ENCODE measurements around the gene HPCAL1. TPM values are rescaled to one million over a fixed set of nuclear protein-coding genes. Genes with fewer than 3 reads are reported as not detected.

Gene HPCAL1
- total RNA-seq, 1 donor from 2014 or later = 34.6 TPM

GRCh38 chr2:10311736-10312135 lies 9.0 kb downstream of the HPCAL1 start:
- H3K4me1 Mint-ChIP-seq (ENCODE audit: unreplicated experiment) = peaks cover 6% of the 10 kb centered on the region

GRCh38 chr2:10312437-10312957 lies 9.8 kb downstream of the HPCAL1 start:
- Mint-ChIP-seq H3K36me3 (ENCODE audit: low read depth, unreplicated experiment) (no peaks in the 10 kb centered on the region), H3K4me3 (ENCODE audit: unreplicated experiment) (no peak overlapping the region), H3K27ac (ENCODE audit: unreplicated experiment) (no peak overlapping the region), H3K27me3 (ENCODE audit: unreplicated experiment) (peaks cover 8% of the 10 kb centered on the region), H3K9me3 (ENCODE audit: unreplicated experiment) (no peaks in the 10 kb centered on the region), H3K4me1 (ENCODE audit: unreplicated experiment) (peaks cover 6% of the 10 kb centered on the region)
- TF ChIP-seq, protein P1, sequence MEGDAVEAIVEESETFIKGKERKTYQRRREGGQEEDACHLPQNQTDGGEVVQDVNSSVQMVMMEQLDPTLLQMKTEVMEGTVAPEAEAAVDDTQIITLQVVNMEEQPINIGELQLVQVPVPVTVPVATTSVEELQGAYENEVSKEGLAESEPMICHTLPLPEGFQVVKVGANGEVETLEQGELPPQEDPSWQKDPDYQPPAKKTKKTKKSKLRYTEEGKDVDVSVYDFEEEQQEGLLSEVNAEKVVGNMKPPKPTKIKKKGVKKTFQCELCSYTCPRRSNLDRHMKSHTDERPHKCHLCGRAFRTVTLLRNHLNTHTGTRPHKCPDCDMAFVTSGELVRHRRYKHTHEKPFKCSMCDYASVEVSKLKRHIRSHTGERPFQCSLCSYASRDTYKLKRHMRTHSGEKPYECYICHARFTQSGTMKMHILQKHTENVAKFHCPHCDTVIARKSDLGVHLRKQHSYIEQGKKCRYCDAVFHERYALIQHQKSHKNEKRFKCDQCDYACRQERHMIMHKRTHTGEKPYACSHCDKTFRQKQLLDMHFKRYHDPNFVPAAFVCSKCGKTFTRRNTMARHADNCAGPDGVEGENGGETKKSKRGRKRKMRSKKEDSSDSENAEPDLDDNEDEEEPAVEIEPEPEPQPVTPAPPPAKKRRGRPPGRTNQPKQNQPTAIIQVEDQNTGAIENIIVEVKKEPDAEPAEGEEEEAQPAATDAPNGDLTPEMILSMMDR (IDR thresholded peaks at IDR 0.05; ENCODE audit: unreplicated experiment) = no peak
- DNase-seq (ENCODE audit: low spot score) = no peak

More at GRCh38 chr2:10311736-10312135, 9.0 kb downstream of the HPCAL1 start:
- TF ChIP-seq, protein P1 (IDR thresholded peaks at IDR 0.05; ENCODE audit: unreplicated experiment) = no peak
- Mint-ChIP-seq H3K27me3 (ENCODE audit: unreplicated experiment) (peaks cover 10% of the 10 kb centered on the region), H3K27ac (ENCODE audit: unreplicated experiment) (no peak overlapping the region), H3K4me3 (ENCODE audit: unreplicated experiment) (no peak overlapping the region), H3K9me3 (ENCODE audit: unreplicated experiment) (no peaks in the 10 kb centered on the region), H3K36me3 (ENCODE audit: low read depth, unreplicated experiment) (no peaks in the 10 kb centered on the region)
- DNase-seq (ENCODE audit: low spot score) = no peak

- Mint-ChIP-seq H3K27ac (ENCODE audit: unreplicated experiment) (no peak overlapping the region), H3K4me1 (ENCODE audit: unreplicated experiment) (peaks cover 6% of the 10 kb centered on the region), H3K9me3 (ENCODE audit: unreplicated experiment) (no peaks in the 10 kb centered on the region), H3K4me3 (ENCODE audit: unreplicated experiment) (no peak overlapping the region), H3K36me3 (ENCODE audit: low read depth, unreplicated experiment) (no peaks in the 10 kb centered on the region), H3K27me3 (ENCODE audit: unreplicated experiment) (no peaks in the 10 kb centered on the region)
- TF ChIP-seq, protein P1 (IDR thresholded peaks at IDR 0.05; ENCODE audit: unreplicated experiment) = no peak
- DNase-seq (ENCODE audit: low spot score) = no peak
These were observed 13.6 kb downstream of the HPCAL1 start for GRCh38 chr2:10316336-10316735.

- peaks cover 6% of the 10 kb centered on the region for H3K4me1 Mint-ChIP-seq (ENCODE audit: unreplicated experiment)
- no peak overlapping the region for H3K4me3 Mint-ChIP-seq (ENCODE audit: unreplicated experiment)
- TF ChIP-seq, protein P1 (IDR thresholded peaks at IDR 0.05; ENCODE audit: unreplicated experiment) = no peak
- DNase-seq (ENCODE audit: low spot score) = no peak
- no peaks in the 10 kb centered on the region for H3K9me3 Mint-ChIP-seq (ENCODE audit: unreplicated experiment)
- no peak overlapping the region for H3K27ac Mint-ChIP-seq (ENCODE audit: unreplicated experiment)
- H3K27me3 Mint-ChIP-seq (ENCODE audit: unreplicated experiment) = no peaks in the 10 kb centered on the region
- H3K36me3 Mint-ChIP-seq (ENCODE audit: low read depth, unreplicated experiment) = no peaks in the 10 kb centered on the region
These were observed 14.2 kb downstream of the HPCAL1 start for GRCh38 chr2:10316860-10317259.

DNA sequence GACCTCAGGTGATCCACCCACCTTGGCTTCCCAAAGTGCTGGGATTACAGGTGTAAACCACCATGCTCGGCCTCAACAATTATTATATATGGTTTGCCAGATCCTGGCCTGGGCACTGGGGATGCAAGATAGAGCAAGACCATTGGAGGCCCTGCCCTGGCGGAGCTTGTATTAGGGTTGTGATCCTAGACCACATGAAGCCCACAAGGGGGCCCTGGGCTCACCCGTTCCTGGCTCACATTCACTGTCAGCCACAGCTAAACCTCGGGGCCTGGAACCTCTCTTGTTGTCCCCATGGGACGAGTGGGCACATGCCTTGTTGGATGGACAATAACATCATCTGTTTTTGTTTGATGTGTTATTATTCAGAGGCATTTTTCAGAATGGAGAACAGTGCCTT lies 14.9 kb downstream of the HPCAL1 start:
- no peaks in the 10 kb centered on the region for H3K36me3 Mint-ChIP-seq (ENCODE audit: low read depth, unreplicated experiment)
- TF ChIP-seq, protein P1 (IDR thresholded peaks at IDR 0.05; ENCODE audit: unreplicated experiment) = no peak
- no peaks in the 10 kb centered on the region for H3K27me3 Mint-ChIP-seq (ENCODE audit: unreplicated experiment)
- H3K4me1 Mint-ChIP-seq (ENCODE audit: unreplicated experiment) = peaks cover 6% of the 10 kb centered on the region
- H3K27ac Mint-ChIP-seq (ENCODE audit: unreplicated experiment) = no peak overlapping the region
- H3K4me3 Mint-ChIP-seq (ENCODE audit: unreplicated experiment) = no peak overlapping the region
- no peak for DNase-seq (ENCODE audit: low spot score)
- H3K9me3 Mint-ChIP-seq (ENCODE audit: unreplicated experiment) = no peaks in the 10 kb centered on the region

Data from endothelial cell (in vitro differentiated cells).